HAP-1 (cell line): ENCODE results near the gene NT5C1A.

Source experiments
- DNase-seq, 2 experiments: peaks; one replicate each; pipeline ENCODE4 v3.0.0-alpha.2; 2016 to 2020; ENCODE audit warnings: low spot score in 2 of 2
- H3K27me3 ChIP-seq: fragments of 250-450 bp; sonication (Bioruptor Pico); 2 replicates; pipeline ENCODE4 v1.5.1; 2020; ENCODE audit warnings: low read depth, mild to moderate bottlenecking, moderate library complexity
- H3K36me3 ChIP-seq: fragments of 250-450 bp; sonication (Bioruptor Pico); replicated peaks from 2 replicates; pipeline ENCODE4 v1.5.1; 2020; ENCODE audit warnings: mild to moderate bottlenecking
- H3K4me1 ChIP-seq: fragments of 250-450 bp; sonication (Bioruptor Pico); 2 replicates; pipeline ENCODE4 v1.5.1; 2020; ENCODE audit warnings: mild to moderate bottlenecking
- H3K4me3 ChIP-seq: fragments of 250-450 bp; sonication (Bioruptor Pico); 2 replicates; pipeline ENCODE4 v1.5.1; 2020; ENCODE audit warnings: mild to moderate bottlenecking, moderate library complexity
- H3K9me3 ChIP-seq: fragments of 250-450 bp; sonication (Bioruptor Pico); 2 replicates; pipeline ENCODE4 v1.5.1; 2020; ENCODE audit warnings: mild to moderate bottlenecking, moderate library complexity
- in situ Hi-C: fragments of 300-500 bp; cut with MboI; formaldehyde crosslinking; loops from 3 replicates; pipeline ENCODE4 v1.14.3; 2020; ENCODE audit warnings: low sequenced_read_pairs, inconsistent platforms, mixed read lengths

The NT5C1A gene

DNA sequence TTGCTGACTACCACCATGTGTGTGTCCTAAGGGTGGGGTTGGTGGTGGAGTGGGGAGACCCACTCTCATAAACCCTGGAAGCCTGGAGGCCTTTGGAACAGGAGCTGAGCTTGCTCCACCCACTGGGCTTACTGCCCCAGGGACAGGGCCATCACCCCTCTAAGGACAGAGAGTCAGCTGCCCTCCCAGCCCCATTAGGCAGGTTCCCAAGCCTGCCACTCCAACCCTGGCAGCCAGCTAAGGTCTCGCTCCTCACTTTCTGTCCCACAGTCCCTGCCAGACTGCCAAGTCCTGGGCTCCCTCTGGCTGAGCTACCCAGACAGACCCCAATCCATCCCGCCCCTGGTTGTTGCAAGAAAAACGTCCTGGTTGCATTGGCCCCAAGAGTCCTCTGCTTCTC, 3.8 kb downstream of the NT5C1A start:
- in situ Hi-C loops = no loop called here
- no peak for DNase-seq
- Histone ChIP-seq H3K4me3 (no peak overlapping the region), H3K4me1 (peaks cover 5% of the 10 kb centered on the region; the same call in 1 of the 2 replicates), H3K36me3 (no peaks in the 10 kb centered on the region), H3K27me3 (no peaks in the 10 kb centered on the region), H3K9me3 (no peaks in the 10 kb centered on the region)

DNA sequence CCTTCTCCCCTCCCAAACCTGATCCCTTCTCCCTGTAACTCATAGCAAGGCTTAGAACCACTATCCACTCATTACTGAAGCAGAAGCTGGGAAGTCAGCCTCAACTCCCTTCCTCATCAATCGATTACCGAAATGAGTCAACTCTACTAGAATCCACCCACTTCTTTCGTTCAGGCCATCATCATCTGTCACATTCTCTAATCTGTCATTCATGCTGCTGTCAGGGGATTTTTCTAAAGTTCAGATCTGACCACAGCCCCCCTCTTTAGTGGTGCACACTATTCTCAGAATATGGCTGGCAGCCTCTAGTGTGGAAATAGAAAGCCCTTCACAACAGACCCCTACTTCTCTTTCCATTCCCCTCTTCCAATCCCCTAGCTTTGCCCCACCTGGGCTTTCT, 5.1 kb downstream of the NT5C1A start:
- H3K27me3 ChIP-seq = no peaks in the 10 kb centered on the region

DNA sequence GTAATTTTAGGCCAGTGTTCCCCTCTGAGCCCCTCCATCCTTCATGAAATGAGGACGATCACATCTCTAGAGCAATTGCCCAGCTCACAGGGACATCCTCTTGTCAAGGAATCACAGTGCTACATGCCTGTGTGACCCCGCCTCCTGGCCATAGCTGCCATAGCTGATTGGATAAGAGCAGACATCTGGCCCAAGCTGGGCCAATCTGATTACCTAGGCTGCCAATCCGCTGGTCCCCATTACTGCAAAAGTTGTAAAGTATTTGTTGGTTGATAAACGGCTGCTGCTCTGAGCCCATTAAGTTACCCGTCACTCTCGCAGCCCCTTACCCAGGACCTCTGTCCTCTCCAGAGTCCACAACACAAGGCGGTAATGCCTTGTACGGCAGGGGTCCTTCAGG, 8.3 kb downstream of the NT5C1A start:
- DNase-seq = no peak
- Histone ChIP-seq H3K9me3 (no peaks in the 10 kb centered on the region), H3K4me3 (no peak overlapping the region), H3K36me3 (no peaks in the 10 kb centered on the region), H3K4me1 (no peaks in the 10 kb centered on the region), H3K27me3 (no peaks in the 10 kb centered on the region)
- in situ Hi-C loops = no loop called here

More for the DNA sequence above, 5.1 kb downstream of the NT5C1A start:
- no peak for DNase-seq
- no peaks in the 10 kb centered on the region for H3K4me1 ChIP-seq
- H3K4me3 ChIP-seq = no peak overlapping the region
- H3K9me3 ChIP-seq = no peaks in the 10 kb centered on the region
- in situ Hi-C loops = no loop called here
- no peaks in the 10 kb centered on the region for H3K36me3 ChIP-seq

DNA sequence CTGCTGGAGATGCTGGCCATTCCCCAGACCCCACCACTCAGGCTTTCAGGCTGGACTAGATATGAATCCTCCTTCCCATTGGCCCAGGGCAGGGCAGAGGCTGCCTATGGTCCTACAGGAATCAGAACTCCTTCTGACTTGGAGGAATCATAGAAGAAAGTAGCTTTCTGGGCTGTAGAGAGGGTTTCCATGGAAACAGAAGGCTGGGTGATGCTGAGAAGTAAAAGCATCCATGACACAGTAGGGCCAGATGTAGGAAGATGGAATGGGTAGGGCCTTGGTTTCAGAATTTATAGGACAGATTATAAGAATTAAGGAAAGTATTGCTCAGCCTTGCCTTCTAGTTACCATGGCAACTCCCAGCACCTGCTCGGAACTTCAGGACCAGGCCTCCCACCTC, 9.0 kb downstream of the NT5C1A start:
- in situ Hi-C loops = no loop called here
- no peak for DNase-seq
- Histone ChIP-seq H3K4me3 (no peak overlapping the region), H3K36me3 (no peaks in the 10 kb centered on the region), H3K27me3 (no peaks in the 10 kb centered on the region), H3K4me1 (peaks cover under 1% of the 10 kb centered on the region; the same call in 1 of the 2 replicates), H3K9me3 (no peaks in the 10 kb centered on the region)

DNA sequence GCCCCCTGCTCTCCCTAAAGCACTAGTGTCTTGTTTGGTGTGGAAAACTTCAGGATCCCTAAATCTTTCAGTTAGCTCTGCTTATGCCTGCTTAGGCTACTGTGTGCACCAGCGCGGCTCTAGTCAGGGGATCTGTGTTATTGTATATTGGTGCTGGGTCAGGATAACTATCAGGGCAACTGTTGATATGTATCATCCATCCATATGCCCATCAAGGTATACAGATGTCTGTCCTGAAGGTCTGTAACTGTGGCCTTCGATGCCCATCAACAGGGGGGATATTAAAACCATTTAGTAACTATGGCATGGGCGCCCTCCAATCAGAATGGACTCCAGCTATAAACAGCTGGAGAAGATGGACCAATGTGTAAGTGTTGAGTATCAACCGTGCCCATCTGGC, 12.4 kb downstream of the NT5C1A start:
- DNase-seq = no peak
- no peaks in the 10 kb centered on the region for H3K36me3 ChIP-seq
- in situ Hi-C loops = no loop called here
- H3K4me3 ChIP-seq = no peak overlapping the region
- H3K9me3 ChIP-seq = no peaks in the 10 kb centered on the region
- H3K4me1 ChIP-seq = peaks cover 3% of the 10 kb centered on the region; the same call in 1 of the 2 replicates
- H3K27me3 ChIP-seq = no peaks in the 10 kb centered on the region

DNA sequence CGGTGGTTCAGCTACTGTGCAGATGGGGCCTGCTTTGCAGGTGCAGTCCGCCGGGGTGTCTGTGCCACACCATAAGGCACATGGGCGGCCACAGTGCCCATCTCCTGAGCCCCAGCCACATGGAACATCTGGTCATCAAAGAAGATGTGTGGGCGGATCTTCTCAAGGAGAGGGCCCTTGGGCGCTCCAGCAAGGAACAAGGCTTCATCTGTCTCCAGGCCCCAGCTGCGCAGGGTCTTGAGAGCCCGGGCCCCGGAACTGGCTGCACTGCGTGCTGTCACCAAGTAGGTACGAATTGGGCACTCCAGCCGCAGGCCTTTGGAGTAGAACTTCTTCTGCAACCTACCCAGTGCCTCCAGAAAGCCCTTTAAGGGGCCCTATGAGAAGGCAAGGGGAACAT, 12.8 kb downstream of the NT5C1A start:
- no peaks in the 10 kb centered on the region for H3K36me3 ChIP-seq
- no peak for DNase-seq
- H3K9me3 ChIP-seq = no peaks in the 10 kb centered on the region
- H3K4me3 ChIP-seq = no peak overlapping the region
- H3K4me1 ChIP-seq = peaks cover 3% of the 10 kb centered on the region; the same call in 1 of the 2 replicates
- in situ Hi-C loops = no loop called here
- no peaks in the 10 kb centered on the region for H3K27me3 ChIP-seq

DNA sequence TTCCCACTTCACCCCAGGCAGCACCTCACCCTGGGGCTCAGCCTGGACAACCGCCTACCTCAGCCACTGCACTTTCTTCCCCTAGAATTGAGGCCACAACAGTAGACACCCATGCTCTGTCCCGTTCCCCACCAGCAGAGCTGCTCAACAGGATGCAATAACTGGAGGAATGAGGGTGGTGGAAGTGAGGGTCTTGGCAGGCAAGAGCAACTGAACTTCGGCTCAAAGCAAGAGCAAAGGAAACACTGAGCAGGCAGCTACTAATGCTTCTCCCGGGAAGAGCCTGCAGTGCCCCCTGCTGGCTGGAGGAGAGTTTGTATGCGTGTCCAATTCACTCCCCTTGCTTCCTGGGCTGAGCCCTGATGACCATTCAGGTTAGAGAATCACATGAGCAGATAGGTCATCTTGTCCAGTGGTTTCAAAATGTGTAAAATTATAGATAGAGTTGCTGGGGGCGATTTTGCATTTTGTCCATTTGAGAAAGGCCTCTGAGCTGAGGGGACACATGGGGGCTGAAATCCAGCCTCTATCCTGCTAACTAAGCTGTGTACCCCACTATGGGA, 13.9 kb downstream of the NT5C1A start:
- Histone ChIP-seq H3K27me3 (no peaks in the 10 kb centered on the region), H3K4me1 (peaks cover 3% of the 10 kb centered on the region; the same call in 1 of the 2 replicates), H3K9me3 (no peaks in the 10 kb centered on the region), H3K36me3 (no peaks in the 10 kb centered on the region), H3K4me3 (peak overlapping the region; percentile 14)
- in situ Hi-C loops = no loop called here
- peak; percentile 77 to 86 for DNase-seq

DNA sequence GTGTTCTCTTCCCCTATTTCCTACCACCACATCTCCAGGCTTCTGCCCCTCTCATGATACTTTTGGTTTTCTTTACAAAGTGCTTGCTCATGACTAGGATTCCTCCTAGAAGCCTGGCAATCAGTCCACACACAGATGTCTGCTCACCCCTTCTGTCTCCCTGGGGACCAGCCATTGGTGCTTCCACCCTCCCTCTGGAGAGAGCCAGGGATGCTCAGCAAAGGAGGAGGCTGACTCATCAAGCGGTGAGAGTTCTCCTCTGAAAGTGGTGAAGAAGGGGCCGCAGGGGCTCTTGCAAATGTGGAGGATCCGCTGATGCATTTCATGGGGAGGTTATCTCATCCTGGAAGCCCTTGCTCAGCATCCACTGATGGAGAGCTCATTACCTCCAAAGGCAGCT, 14.5 kb downstream of the NT5C1A start:
- no peak for DNase-seq
- Histone ChIP-seq H3K36me3 (no peaks in the 10 kb centered on the region), H3K4me3 (no peak overlapping the region), H3K9me3 (no peaks in the 10 kb centered on the region), H3K4me1 (peaks cover 3% of the 10 kb centered on the region; the same call in 1 of the 2 replicates), H3K27me3 (no peaks in the 10 kb centered on the region)
- in situ Hi-C loops = no loop called here

DNA sequence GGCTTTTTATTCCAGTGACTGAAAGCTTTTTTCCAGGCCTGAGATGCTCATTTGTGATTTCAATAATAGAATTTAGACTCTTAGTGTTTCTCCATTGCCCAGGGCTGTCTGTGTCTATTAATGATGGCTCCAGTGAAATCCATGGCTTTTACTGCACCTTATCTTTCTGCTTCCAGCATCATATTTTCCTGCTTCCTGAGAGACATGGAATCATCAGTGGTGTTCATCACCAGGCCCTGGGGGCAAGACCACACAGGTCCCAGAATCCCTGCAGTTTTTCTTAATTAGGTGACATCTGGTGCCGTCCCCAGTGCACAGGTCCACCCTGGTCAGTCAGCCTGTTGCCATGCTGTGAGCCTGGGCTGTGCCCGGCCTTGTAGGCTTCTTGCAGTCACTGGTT, 15.5 kb downstream of the NT5C1A start:
- Histone ChIP-seq H3K27me3 (no peaks in the 10 kb centered on the region), H3K4me3 (no peak overlapping the region), H3K9me3 (no peaks in the 10 kb centered on the region), H3K4me1 (peaks cover 3% of the 10 kb centered on the region; the same call in 1 of the 2 replicates), H3K36me3 (no peaks in the 10 kb centered on the region)
- no peak for DNase-seq
- in situ Hi-C loops = no loop called here

DNA sequence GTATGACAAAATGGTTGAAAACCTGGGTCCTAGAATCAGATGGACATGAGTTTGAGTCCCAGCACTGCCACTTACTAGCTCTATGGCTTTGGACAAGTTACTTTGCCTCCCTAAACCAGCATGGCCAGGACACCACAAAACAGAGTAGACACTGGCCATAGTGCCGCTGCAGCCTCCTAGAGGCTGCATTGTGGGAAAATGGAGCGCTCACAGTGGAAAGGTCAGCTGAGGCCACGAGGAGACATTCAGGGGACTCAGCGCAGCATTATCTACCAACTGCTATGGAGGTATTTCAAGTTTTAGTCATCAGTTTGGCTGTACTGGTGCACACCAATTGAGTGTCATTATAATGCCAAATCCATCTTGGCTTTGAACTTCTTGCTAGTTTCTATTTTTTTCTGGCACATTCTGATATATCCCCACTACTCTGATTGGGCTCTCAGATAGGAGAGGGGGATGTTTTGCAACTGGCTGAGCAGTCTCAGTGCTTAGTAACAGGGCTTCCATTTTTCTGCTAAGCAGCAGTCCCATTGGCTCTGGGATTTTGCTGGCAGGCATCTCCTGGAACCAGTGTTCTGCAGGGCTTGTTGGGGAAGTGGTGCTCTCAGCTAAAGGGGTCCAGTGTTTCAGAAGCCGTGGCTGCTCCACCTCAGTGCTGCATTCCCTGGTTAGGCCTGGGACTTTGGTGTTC, 16.2 kb downstream of the NT5C1A start:
- DNase-seq = no peak
- Histone ChIP-seq H3K27me3 (no peaks in the 10 kb centered on the region), H3K4me3 (no peak overlapping the region), H3K9me3 (no peaks in the 10 kb centered on the region), H3K36me3 (no peaks in the 10 kb centered on the region), H3K4me1 (peaks cover 3% of the 10 kb centered on the region; the same call in 1 of the 2 replicates)
- in situ Hi-C loops = no loop called here

DNA sequence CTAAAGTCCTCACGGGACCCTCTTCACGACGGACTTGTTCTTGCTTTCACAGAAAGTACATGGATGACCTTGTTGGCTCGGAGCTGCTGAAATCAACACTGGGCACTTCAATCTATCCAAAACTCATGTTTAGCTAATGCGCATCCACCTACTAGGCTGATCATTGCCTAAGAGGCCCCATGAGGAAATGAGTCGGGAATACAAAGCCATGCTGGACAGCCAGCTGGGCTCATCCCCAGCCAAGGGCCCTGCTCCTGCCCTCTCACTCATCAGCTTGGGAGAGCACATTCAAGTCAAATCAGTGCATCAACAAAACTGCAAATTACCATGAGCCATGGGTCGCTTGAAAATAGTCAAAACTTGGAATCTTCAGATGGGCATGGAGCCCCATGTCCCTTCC, 17.6 kb downstream of the NT5C1A start:
- H3K4me1 ChIP-seq = peaks cover 3% of the 10 kb centered on the region; the same call in 1 of the 2 replicates
- H3K27me3 ChIP-seq = no peaks in the 10 kb centered on the region
- H3K9me3 ChIP-seq = no peaks in the 10 kb centered on the region
- H3K4me3 ChIP-seq = no peak overlapping the region
- no peaks in the 10 kb centered on the region for H3K36me3 ChIP-seq
- DNase-seq = no peak
- in situ Hi-C loops = no loop called here

DNA sequence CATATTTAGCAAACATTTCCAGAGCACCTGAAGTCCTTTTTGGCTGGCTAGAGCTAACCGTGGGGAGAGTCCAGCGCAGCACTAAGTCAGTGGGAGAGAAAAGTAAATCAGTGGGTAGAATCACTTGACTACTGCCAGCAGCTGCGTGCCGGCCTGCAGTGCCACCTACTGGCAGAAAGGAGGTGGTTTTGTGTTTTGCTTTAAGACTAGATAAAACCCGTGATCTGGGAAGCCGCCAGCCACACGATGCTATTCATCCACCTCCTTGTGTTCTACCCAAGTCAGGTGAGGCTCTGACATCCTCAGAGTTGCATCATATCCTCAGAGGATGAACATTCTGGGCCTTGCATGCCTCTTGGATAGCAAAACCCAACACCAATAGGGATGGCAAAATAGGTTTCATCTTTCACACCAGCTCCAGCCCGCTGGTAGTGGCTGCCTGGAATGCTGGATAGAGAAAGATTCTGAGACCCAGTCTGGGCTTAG, 18.3 kb downstream of the NT5C1A start:
- H3K4me3 ChIP-seq = no peak overlapping the region
- peak; percentile 67 to 81 for DNase-seq
- no peaks in the 10 kb centered on the region for H3K9me3 ChIP-seq
- peaks cover 3% of the 10 kb centered on the region; the same call in 1 of the 2 replicates for H3K4me1 ChIP-seq
- H3K36me3 ChIP-seq = no peaks in the 10 kb centered on the region
- H3K27me3 ChIP-seq = no peaks in the 10 kb centered on the region
- in situ Hi-C loops = no loop called here

DNA sequence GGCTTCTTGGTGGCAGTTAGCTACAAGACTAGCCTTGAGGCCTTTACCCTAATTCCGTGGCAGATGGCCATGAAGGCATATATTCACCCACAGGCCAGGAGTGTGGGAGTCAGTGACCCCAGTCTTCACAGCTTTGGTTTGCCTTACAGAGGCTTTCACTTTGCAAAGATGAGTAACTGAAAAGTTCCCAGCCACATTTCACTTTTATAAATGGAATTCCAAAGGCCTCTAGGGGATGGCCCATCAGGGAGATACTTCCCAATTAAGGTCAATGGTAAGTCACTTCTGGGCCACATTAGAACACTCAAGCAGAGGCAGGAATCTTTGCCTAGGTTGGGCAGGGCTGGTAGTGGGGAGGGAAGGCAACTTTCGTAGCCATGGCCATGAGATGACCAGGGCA, 19.4 kb downstream of the NT5C1A start:
- DNase-seq = no peak
- no peaks in the 10 kb centered on the region for H3K9me3 ChIP-seq
- in situ Hi-C loops = no loop called here
- H3K27me3 ChIP-seq = no peaks in the 10 kb centered on the region
- no peak overlapping the region for H3K4me3 ChIP-seq
- no peaks in the 10 kb centered on the region for H3K36me3 ChIP-seq
- no peaks in the 10 kb centered on the region; the same call in 1 of the 2 replicates for H3K4me1 ChIP-seq

DNA sequence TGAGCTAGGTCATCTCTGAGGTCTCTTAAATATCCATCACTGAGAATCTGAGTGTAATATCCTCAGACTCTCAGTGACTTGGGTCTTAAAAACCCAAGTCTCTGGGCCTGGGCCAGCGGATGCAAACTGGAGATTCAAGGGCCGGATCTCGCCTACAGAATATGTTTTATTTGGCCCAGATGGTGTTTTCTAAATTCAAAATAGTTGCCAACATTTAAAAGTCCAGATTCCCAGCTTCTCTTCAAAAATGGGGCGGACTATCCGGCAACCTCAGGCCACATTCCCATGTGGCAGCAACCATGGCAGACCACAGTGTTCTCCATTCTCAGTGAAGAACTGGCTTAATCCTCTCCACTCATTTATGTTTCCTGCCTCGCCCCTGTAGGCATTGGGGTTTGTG, 19.8 kb downstream of the NT5C1A start:
- Histone ChIP-seq H3K36me3 (no peaks in the 10 kb centered on the region), H3K27me3 (no peaks in the 10 kb centered on the region), H3K9me3 (no peaks in the 10 kb centered on the region), H3K4me1 (no peaks in the 10 kb centered on the region), H3K4me3 (no peak overlapping the region)
- no peak for DNase-seq
- in situ Hi-C loops = no loop called here
